Esophagus squamous epithelium (tissue), 4 donors: ENCODE measurements around the gene RGS3.

Experiments used
- CTCF ChIP-seq, 6 experiments: fragments of 450-650 bp in 4 of 6; fragments of 200-600 bp in 2 of 6; sonication (generic) in 2 of 6; IDR thresholded peaks; one replicate each; pipeline ENCODE4 v1.5.1; 2016 to 2019; ENCODE audit warnings: antibody characterized with exemption in 6 of 6, mild to moderate bottlenecking in 4 of 6, moderate library complexity in 4 of 6
- POLR2A ChIP-seq, 4 donors: fragments of 450-650 bp; IDR thresholded peaks; one replicate each; pipeline ENCODE4 v1.6.1; 2017; ENCODE audit warnings: antibody characterized with exemption in 4 of 4, mild to moderate bottlenecking in 4 of 4, moderate library complexity in 3 of 4

GRCh38 chr9:113519426-113520108 lies 56.0 kb downstream of the RGS3 start:
- TF ChIP-seq POLR2A (IDR thresholded peaks at IDR 0.05) (no peak), CTCF (IDR thresholded peaks at IDR 0.05) (no peak)
